ENCODE measurements around the gene RPL10A. TPM values are rescaled to one million over a fixed set of nuclear protein-coding genes. Genes with fewer than 3 reads are reported as not detected.
A peak's percentile ranks its signal among the peaks of the same experiment; 100 is the strongest.

The RPL10A gene
- total and polyA plus RNA-seq, 2 of the 13 experiments (the other 11 are each of a cell fraction or from before 2014, with no cell fraction given), result 1,854 to 2,726 TPM

GRCh38 chr6:35497571-35498421, 29.6 kb downstream of the RPL10A start (continued):
- TF ChIP-seq HOMEZ (CRISPR knock-in tag; IDR thresholded peaks at IDR 0.05; ENCODE audit: low read depth) (no peak), SMAD9 (CRISPR knock-in tag; IDR thresholded peaks at IDR 0.05) (peak; percentile 96), NBN (conservative IDR thresholded peaks at IDR 0.05) (no peak), KLF6 (CRISPR knock-in tag; IDR thresholded peaks at IDR 0.05) (peak; percentile 95), MTA1 (CRISPR knock-in tag; IDR thresholded peaks at IDR 0.05; ENCODE audit: borderline replicate concordance) (no peak), BCL3 (CRISPR knock-in tag; IDR thresholded peaks at IDR 0.05) (no peak; the same call in none of the 2 replicates), ZKSCAN1 (IDR thresholded peaks at IDR 0.05; ENCODE audit: low read length) (no peak), NR0B2 (CRISPR knock-in tag; IDR thresholded peaks at IDR 0.05) (peak; percentile 85; the same call in 1 of the 2 replicates), RCOR2 (CRISPR knock-in tag; IDR thresholded peaks at IDR 0.05) (no peak), RBM22 (optimal IDR thresholded peaks at IDR 0.05; ENCODE audit: low read length) (no peak), ZFY (CRISPR knock-in tag; IDR thresholded peaks at IDR 0.05) (peak; percentile 85), ZBTB37 (CRISPR knock-in tag; IDR thresholded peaks at IDR 0.05) (no peak), GTF3A (CRISPR knock-in tag; conservative IDR thresholded peaks at IDR 0.05) (no peak), ZNF781 (CRISPR knock-in tag; IDR thresholded peaks at IDR 0.05; ENCODE audit: borderline replicate concordance, not compliant biosample characterization) (no peak), ZNF747 (CRISPR knock-in tag; IDR thresholded peaks at IDR 0.05; ENCODE audit: borderline replicate concordance) (peak; percentile 66; the same call in 1 of the 2 replicates), ARHGAP35 (CRISPR knock-in tag; IDR thresholded peaks at IDR 0.05; ENCODE audit: borderline replicate concordance) (peak; percentile 93), TBX2 (CRISPR knock-in tag; IDR thresholded peaks at IDR 0.05; ENCODE audit: borderline replicate concordance) (peak; percentile 66), ZKSCAN5 (CRISPR knock-in tag; IDR thresholded peaks at IDR 0.05) (no peak), ELF1 (CRISPR knock-in tag; IDR thresholded peaks at IDR 0.05) (peak; percentile 68), DBP (CRISPR knock-in tag; IDR thresholded peaks at IDR 0.05; ENCODE audit: not compliant biosample characterization) (peak; percentile 59)
